ENCODE measurements around the gene RPEL1.
"Not testable (repeated sequence)": the region's sequence is repeated elsewhere in the genome, so short reads cannot be mapped to it uniquely, and the experiment has no call there.

RPEL1 gene

GRCh38 chr10:103238506-103239252, 7.0 kb upstream of the RPEL1 start:
- DNase-seq = no peak

- DNase-seq = no peak
These were observed 4.2 kb upstream of the RPEL1 start for GRCh38 chr10:103241262-103242011.

DNA sequence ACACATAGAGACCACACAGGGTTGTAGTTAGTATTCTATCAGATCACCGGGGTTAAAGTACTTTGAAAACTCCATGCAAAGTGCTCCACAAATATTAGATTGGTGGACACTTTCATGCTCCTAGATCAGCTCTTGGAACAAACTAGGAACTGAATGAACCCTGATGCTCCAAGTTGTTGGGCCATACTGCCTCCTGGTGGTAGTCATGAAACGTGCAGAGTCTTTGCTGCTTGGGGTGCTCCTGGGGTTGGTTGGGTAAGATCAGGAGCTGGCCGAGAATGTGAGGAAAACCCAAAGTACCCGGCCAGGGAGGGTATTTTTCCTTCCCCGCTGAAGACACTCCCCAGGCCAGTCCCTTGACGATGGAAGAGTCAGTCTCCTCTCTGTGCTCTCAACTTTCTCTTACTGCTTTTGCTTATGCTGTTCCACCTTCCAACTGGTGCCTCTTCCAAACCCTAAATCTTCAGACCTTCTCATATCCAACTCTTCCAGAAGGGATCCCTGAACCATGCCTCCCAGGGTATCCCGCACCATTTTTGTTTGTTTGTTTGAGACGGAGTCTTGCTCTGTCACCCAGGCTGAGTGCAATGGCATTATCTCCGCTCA, 918 bp upstream of the RPEL1 start:
- peak; percentile 78 to 79 for DNase-seq

- DNase-seq = no peak
These were observed 637 bp downstream of the RPEL1 start for GRCh38 chr10:103246324-103246723.

DNA sequence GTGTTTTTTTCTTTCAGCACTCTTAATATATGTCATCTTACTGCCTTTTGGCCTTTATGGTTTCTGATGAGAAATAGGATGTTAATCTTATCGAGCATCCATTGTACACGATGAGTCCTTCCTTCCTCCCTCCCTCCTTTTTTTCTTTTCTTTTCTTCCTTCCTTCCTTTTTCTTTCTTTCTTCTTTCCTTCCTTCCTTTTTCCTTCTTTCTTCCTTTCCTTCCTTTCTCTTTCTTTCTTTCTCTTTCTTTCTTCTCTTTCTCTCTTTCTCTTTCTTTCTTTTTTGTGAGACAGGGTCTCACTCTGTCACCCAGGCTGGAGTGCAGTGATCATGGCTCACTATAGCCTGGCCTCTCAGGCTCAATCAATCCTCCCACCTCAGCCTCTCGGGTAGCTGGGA, 8.4 kb downstream of the RPEL1 start:
- DNase-seq = no peak

- peak in 1 of 2 experiments; percentile 32 for DNase-seq
These were observed 9.0 kb downstream of the RPEL1 start for GRCh38 chr10:103254538-103255325.

DNA sequence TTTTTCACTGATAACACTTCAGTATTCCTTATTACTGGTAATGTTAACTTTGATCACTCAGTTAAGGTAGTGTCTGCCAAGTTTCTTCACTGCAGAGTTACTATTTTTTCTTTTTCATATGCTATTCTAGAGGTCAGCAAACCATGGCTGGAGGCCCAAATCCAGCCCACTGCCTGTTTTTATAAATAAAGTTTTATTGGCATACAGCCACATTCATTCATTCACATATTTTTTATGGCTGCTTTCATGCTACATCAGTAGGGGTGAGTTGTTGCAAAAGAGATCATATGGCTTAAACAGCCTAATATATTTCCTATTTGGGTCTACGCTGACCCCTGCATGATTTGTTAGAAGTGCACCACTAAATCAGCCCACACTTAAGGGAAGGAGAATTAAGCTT, 10.9 kb downstream of the RPEL1 start:
- DNase-seq = no peak

DNA sequence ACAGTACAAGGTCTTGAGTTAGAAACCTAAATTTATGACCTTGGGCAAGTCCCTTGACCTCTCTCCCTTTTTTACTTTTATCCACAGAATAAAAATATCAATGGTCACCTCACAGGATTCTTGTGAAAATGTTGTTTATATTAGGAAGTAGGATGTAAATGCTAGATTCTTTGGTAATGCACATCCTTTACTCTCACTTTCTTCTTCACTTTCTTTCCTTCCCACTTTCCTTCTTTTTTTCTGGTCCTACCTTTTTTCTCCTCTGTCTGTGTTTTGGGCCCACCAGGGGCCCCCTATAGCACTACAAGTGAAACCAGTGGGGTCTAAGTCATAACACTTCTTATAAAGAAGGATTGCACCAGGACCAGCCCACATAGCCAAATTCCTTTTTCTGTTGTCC, 12.1 kb downstream of the RPEL1 start:
- DNase-seq = no peak

- not testable (repeated sequence) for DNase-seq
These were observed 13.2 kb downstream of the RPEL1 start for GRCh38 chr10:103258928-103259327.

- no peak for DNase-seq
These were observed 14.3 kb downstream of the RPEL1 start for GRCh38 chr10:103259989-103260388.

DNA sequence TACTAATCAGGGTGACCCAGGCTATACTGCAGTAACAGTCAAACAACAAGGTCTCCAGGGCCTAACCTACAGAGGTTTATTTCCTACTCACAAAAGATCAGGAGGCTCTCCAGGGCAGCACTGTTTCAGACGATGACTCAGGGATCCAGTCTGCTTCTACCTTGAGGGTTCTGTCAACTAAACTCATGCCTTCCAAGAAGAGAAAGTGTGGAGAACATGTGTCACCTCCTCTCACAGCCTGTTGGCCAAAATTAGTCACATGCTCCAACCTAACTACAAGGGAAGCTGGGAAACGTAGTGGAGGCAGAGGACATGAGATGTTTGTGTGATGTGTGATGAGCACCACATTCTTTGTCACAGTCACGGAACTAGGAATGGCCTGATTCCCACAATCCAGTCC, 16.5 kb downstream of the RPEL1 start:
- no peak for DNase-seq

GRCh38 chr10:103265717-103266329, 20.1 kb downstream of the RPEL1 start:
- peak; percentile 40 to 51 for DNase-seq

GRCh38 chr10:103273041-103273441, 27.4 kb downstream of the RPEL1 start:
- no peak for DNase-seq

DNA sequence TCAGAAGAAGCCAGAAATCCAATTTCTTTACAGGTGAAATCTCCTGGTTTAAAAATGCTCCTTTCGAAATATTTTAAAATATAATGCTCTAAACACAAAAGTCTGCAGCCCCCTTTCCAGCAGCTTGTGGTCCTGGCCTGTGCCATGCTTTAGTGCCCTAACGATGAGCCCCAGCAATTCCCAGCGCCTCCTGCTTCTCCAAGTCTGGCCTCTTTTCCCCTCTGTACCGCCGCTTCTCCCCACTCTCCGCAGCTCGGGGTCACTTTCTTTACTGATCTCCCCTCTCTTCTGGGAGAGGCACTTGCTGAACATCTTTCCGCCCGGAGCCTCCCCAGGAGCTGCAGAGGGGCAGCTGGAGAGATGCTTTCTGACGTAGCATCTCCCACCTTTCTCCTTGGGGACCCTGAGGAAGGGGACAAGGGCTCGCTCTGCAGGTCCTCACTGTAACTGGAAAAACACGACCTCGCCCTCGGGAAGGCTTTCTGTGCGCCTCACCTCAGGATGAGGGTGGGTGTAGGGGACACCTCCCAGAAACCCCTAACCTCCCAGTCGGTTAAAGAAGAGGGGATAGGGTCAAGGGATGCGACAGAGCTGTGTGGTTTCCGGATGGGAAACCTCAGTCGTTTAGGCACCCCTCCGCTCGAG, 30.7 kb downstream of the RPEL1 start:
- DNase-seq = no peak

- peak; percentile 44 to 58 for DNase-seq
These were observed 31.4 kb downstream of the RPEL1 start, which contains the start of gene INA for GRCh38 chr10:103276896-103277712. Gene INA (plus strand): TSS chr10:103277138. CDS start chr10:103277212, 74 bp downstream.

DNA sequence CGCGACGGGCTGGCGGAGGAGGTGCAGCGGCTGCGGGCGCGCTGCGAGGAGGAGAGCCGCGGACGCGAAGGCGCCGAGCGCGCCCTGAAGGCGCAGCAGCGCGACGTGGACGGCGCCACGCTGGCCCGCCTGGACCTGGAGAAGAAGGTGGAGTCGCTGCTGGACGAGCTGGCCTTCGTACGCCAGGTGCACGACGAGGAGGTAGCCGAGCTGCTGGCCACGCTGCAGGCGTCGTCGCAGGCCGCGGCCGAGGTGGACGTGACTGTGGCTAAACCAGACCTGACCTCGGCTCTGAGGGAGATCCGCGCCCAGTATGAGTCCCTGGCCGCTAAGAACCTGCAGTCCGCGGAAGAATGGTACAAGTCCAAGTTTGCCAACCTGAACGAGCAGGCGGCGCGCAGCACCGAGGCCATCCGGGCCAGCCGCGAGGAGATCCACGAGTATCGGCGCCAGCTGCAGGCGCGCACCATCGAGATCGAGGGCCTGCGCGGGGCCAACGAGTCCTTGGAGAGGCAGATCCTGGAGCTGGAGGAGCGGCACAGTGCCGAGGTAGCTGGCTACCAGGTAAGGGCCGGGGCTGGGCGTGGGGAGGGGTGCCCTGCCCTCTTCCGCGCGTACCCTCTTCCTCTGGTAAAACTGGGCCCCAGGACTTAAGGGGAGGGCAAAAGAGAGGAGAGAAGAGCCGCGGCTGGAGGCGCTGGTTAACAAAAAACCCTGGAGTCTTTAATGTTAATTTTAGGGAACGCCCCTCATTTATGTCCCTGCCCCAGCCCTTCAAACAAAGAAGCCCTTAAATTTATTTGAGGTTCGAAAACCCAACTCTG, 32.2 kb downstream of the RPEL1 start:
- no peak for DNase-seq

GRCh38 chr10:103278537-103278823, 32.8 kb downstream of the RPEL1 start:
- DNase-seq = no peak

- DNase-seq = peak; percentile 64
These were observed 33.2 kb downstream of the RPEL1 start for GRCh38 chr10:103278862-103279298.

- DNase-seq = no peak
These were observed 34.3 kb downstream of the RPEL1 start for GRCh38 chr10:103280031-103280430.

GRCh38 chr10:103280506-103280905, 34.8 kb downstream of the RPEL1 start:
- no peak for DNase-seq
